ENCODE data around the gene DNMBP.

The DNMBP gene

GRCh38 chr10:99845837-99846382 is 163.8 kb downstream of the DNMBP start:
- Histone ChIP-seq H3K4me3 (replicated peaks; ENCODE audit: insufficient read depth, low read length) (no peak overlapping the region), H3K27me3 (ENCODE audit: insufficient read depth, poor library complexity, severe bottlenecking) (no peaks in the 10 kb centered on the region), H3K27ac (replicated peaks) (no peak overlapping the region)
- TF ChIP-seq REST (IDR thresholded peaks at IDR 0.05; ENCODE audit: insufficient replicate concordance, low read depth) = no peak
- no peak for TF ChIP-seq POLR2AphosphoS5 (IDR thresholded peaks at IDR 0.05; ENCODE audit: low read depth)
- TF ChIP-seq SPI1 (IDR thresholded peaks at IDR 0.05; ENCODE audit: borderline replicate concordance, low read depth) = no peak
- no peak for TF ChIP-seq GABPA (IDR thresholded peaks at IDR 0.05; ENCODE audit: low read depth)
- peak; percentile 98 for TF ChIP-seq CTCF (IDR thresholded peaks at IDR 0.05; ENCODE audit: insufficient read depth, low read length)
- peak; percentile 69 to 85 for DNase-seq (ENCODE audit: low read depth in 1 of 2, low spot score in 1 of 2)

GRCh38 chr10:99844433-99844955 is 165.3 kb downstream of the DNMBP start:
- no peak overlapping the region for H3K4me3 ChIP-seq (replicated peaks; ENCODE audit: insufficient read depth, low read length)
- TF ChIP-seq SPI1 (IDR thresholded peaks at IDR 0.05; ENCODE audit: borderline replicate concordance, low read depth) = peak; percentile 23; the same call in 1 of the 2 replicates
- no peak for TF ChIP-seq GABPA (IDR thresholded peaks at IDR 0.05; ENCODE audit: low read depth)
- no peak for DNase-seq (ENCODE audit: low read depth in 1 of 2, low spot score in 1 of 2)
- peak overlapping the region; percentile 21 for H3K27ac ChIP-seq (replicated peaks)
- H3K27me3 ChIP-seq (ENCODE audit: insufficient read depth, poor library complexity, severe bottlenecking) = no peaks in the 10 kb centered on the region

GRCh38 chr10:99843310-99843709 is 166.4 kb downstream of the DNMBP start:
- no peak overlapping the region for H3K4me3 ChIP-seq (replicated peaks; ENCODE audit: insufficient read depth, low read length)
- H3K27ac ChIP-seq (replicated peaks) = no peak overlapping the region; the same call in 1 of the 2 replicates
- no peak for TF ChIP-seq REST (IDR thresholded peaks at IDR 0.05; ENCODE audit: insufficient replicate concordance, low read depth)
- no peak for TF ChIP-seq POLR2AphosphoS5 (IDR thresholded peaks at IDR 0.05; ENCODE audit: low read depth)
- TF ChIP-seq SPI1 (IDR thresholded peaks at IDR 0.05; ENCODE audit: borderline replicate concordance, low read depth) = no peak
- TF ChIP-seq GABPA (IDR thresholded peaks at IDR 0.05; ENCODE audit: low read depth) = no peak
- TF ChIP-seq CTCF (IDR thresholded peaks at IDR 0.05; ENCODE audit: insufficient read depth, low read length) = no peak
- no peaks in the 10 kb centered on the region for H3K27me3 ChIP-seq (ENCODE audit: insufficient read depth, poor library complexity, severe bottlenecking)
- DNase-seq (ENCODE audit: low read depth in 1 of 2, low spot score in 1 of 2) = no peak

GRCh38 chr10:99841746-99842145 is 168.0 kb downstream of the DNMBP start:
- Histone ChIP-seq H3K4me3 (replicated peaks; ENCODE audit: insufficient read depth, low read length) (no peak overlapping the region), H3K27ac (replicated peaks) (no peak overlapping the region), H3K27me3 (ENCODE audit: insufficient read depth, poor library complexity, severe bottlenecking) (no peaks in the 10 kb centered on the region)
- TF ChIP-seq SPI1 (IDR thresholded peaks at IDR 0.05; ENCODE audit: borderline replicate concordance, low read depth) = no peak
- no peak for TF ChIP-seq REST (IDR thresholded peaks at IDR 0.05; ENCODE audit: insufficient replicate concordance, low read depth)
- TF ChIP-seq POLR2AphosphoS5 (IDR thresholded peaks at IDR 0.05; ENCODE audit: low read depth) = no peak
- TF ChIP-seq GABPA (IDR thresholded peaks at IDR 0.05; ENCODE audit: low read depth) = no peak
- no peak for TF ChIP-seq CTCF (IDR thresholded peaks at IDR 0.05; ENCODE audit: insufficient read depth, low read length)
- no peak for DNase-seq (ENCODE audit: low read depth in 1 of 2, low spot score in 1 of 2)

All from HL-60 (cell line).